SU-DHL-6 (cell line): ENCODE data around the gene BEAN1.

ENCODE experiments used
- EZH2phosphoT487 ChIP-seq: fragments of 200-600 bp; sonication (generic), shearing (Covaris generic); conservative IDR thresholded peaks from 2 replicates; pipeline ENCODE4 v1.6.1; 2018; ENCODE audit warnings: mild to moderate bottlenecking, antibody characterized with exemption, low read length, moderate library complexity, mixed read lengths
- TF ChIP-seq, protein P1 (sequence below): fragments of 200-600 bp; sonication (generic); IDR thresholded peaks from one replicate; pipeline ENCODE4 v1.5.1; 2017; ENCODE audit warnings: antibody characterized with exemption, mild to moderate bottlenecking, low read length, moderate library complexity; ENCODE audit not compliant: insufficient read depth, poor library complexity, severe bottlenecking

DNA sequence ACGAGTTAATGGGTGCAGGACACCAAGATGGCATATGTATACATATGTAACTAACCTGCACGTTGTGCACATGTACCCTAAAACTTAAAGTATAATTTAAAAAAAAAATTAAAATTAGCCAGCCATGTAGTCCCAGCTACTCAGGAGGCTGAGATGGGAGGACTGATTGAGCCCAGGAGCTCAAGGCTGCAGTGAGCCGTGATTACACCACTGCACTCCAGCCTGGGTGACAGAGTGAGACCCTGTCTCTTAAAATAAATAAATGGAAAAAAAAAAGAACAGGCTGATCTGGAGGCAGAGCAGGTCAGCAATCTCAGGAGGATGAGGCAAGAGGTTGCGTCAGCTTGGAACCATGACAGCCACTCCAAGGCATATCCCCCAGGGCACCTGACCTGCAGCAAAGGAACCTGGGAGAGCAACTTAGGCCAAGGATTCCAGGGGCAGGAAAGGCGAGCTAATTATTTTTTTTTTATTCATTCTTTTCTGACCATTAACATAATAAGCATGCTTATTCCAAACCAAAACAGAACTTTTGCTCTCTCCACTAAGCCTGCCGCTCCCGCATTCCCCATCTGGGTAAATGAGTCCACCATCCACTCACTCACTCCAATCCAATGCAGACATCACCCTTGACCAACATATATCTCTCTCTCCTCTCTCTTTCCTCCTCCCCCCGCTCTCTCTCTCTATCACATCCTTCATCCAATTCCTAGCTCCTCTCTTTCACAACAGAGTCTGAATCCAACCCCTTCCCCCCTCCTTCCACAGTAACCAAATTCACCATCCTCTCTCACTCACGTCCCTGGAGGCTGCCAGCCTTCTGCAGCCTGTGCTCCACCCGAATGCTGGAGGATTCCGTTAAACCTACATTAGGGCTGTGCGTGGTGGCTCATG, 75.2 kb downstream of the BEAN1 start:
- TF ChIP-seq, protein P1, sequence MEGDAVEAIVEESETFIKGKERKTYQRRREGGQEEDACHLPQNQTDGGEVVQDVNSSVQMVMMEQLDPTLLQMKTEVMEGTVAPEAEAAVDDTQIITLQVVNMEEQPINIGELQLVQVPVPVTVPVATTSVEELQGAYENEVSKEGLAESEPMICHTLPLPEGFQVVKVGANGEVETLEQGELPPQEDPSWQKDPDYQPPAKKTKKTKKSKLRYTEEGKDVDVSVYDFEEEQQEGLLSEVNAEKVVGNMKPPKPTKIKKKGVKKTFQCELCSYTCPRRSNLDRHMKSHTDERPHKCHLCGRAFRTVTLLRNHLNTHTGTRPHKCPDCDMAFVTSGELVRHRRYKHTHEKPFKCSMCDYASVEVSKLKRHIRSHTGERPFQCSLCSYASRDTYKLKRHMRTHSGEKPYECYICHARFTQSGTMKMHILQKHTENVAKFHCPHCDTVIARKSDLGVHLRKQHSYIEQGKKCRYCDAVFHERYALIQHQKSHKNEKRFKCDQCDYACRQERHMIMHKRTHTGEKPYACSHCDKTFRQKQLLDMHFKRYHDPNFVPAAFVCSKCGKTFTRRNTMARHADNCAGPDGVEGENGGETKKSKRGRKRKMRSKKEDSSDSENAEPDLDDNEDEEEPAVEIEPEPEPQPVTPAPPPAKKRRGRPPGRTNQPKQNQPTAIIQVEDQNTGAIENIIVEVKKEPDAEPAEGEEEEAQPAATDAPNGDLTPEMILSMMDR: no peak
- TF ChIP-seq EZH2phosphoT487: no peak
